K562 (cell line): ENCODE data around the gene CDC25B. TPM values are rescaled to one million over a fixed set of nuclear protein-coding genes. Genes with fewer than 3 reads are reported as not detected.

Source experiments
- ARHGAP35 ChIP-seq: fragments of 450-650 bp; IDR thresholded peaks from 2 replicates; pipeline ENCODE4 v1.6.1; 2018; ENCODE audit not compliant: partially characterized antibody
- ATF2 ChIP-seq: sonication (generic); formaldehyde crosslinking; IDR thresholded peaks from 2 replicates; pipeline ENCODE4 v1.8.1; 2022; ENCODE audit warnings: missing genetic modification reagents
- ATF6 ChIP-seq: sonication (generic); formaldehyde crosslinking; IDR thresholded peaks from 2 replicates; pipeline ENCODE4 v1.4.0; 2020; ENCODE audit warnings: mild to moderate bottlenecking, missing genetic modification reagents
- CCNT2 ChIP-seq: IDR thresholded peaks from 2 replicates; pipeline ENCODE4 v1.6.1; 2011; ENCODE audit warnings: borderline replicate concordance, low read depth, mild to moderate bottlenecking, moderate library complexity, mixed read lengths, low read length; ENCODE audit not compliant: insufficient read length; ENCODE audit errors: extremely low read depth
- ETV6 ChIP-seq, 3 experiments: fragments of 150-350 bp in 1 of 3; sonication (generic) in 1 of 3; formaldehyde crosslinking in 1 of 3; IDR thresholded peaks; 2 replicates each; pipeline versions ENCODE4 v1.6.1 to v1.8.0; 2014 to 2022; ENCODE audit warnings: borderline replicate concordance in 2 of 3, low read depth in 2 of 3, antibody characterized with exemption in 1 of 3, low read length in 1 of 3, mild to moderate bottlenecking in 1 of 3, missing genetic modification reagents in 1 of 3
- MEIS2 ChIP-seq: fragments of 450-650 bp; IDR thresholded peaks from 2 replicates; pipeline ENCODE4 v1.6.1; 2014; ENCODE audit warnings: mild to moderate bottlenecking; ENCODE audit not compliant: partially characterized antibody
- MYC ChIP-seq, 2 experiments: fragments of 250-450 bp in 1 of 2; sonication (Bioruptor Pico) in 1 of 2; IDR thresholded peaks; 2 replicates each; pipeline versions ENCODE4 v1.5.1 to v1.6.1; 2012 to 2021; ENCODE audit warnings: low read depth in 2 of 2, borderline replicate concordance in 1 of 2, improper control_type of control experiment in 1 of 2, low read length in 1 of 2, mild to moderate bottlenecking in 1 of 2, moderate library complexity in 1 of 2
- NFATC3 ChIP-seq: fragments of 450-650 bp; IDR thresholded peaks from 2 replicates; pipeline ENCODE4 v1.6.1; 2017; ENCODE audit warnings: mild to moderate bottlenecking
- NR2C1 ChIP-seq, 2 experiments: fragments of 450-650 bp; IDR thresholded peaks; 2 replicates each; pipeline ENCODE4 v1.6.1; 2017; ENCODE audit warnings: mild to moderate bottlenecking in 2 of 2, antibody characterized with exemption in 1 of 2, inconsistent platforms in 1 of 2, missing compliant biosample characterization in 1 of 2, missing genetic modification characterization in 1 of 2
- NR2C2 ChIP-seq, 2 experiments: fragments of 200-800 bp in 1 of 2; sonication (Bioruptor generic) in 1 of 2; sonication (generic) in 1 of 2; formaldehyde crosslinking in 1 of 2; IDR thresholded peaks; 2 replicates each; pipeline versions ENCODE4 v1.6.1 to v1.8.0; 2016 to 2022; ENCODE audit warnings: mild to moderate bottlenecking in 1 of 2, missing compliant biosample characterization in 1 of 2, missing genetic modification characterization in 1 of 2, missing genetic modification reagents in 1 of 2
- RBFOX2 ChIP-seq: fragments of 200-400 bp; formaldehyde crosslinking; IDR thresholded peaks from 2 replicates; pipeline ENCODE4 v1.6.1; 2017; ENCODE audit warnings: low read depth, mild to moderate bottlenecking, low read length, moderate library complexity
- SAFB ChIP-seq: fragments of 200-400 bp; formaldehyde crosslinking; IDR thresholded peaks from 2 replicates; pipeline ENCODE4 v1.6.1; 2017; ENCODE audit warnings: low read depth, low read length, borderline replicate concordance
- ZBTB49 ChIP-seq: sonication (generic); formaldehyde crosslinking; IDR thresholded peaks from 2 replicates; pipeline ENCODE4 v1.8.0; 2022; ENCODE audit warnings: missing genetic modification reagents, mild to moderate bottlenecking, borderline replicate concordance
- ZNF347 ChIP-seq: fragments of 450-650 bp; formaldehyde crosslinking; IDR thresholded peaks from 2 replicates; pipeline ENCODE4 v1.4.0; 2020; ENCODE audit warnings: low read depth, mild to moderate bottlenecking, moderate library complexity
- ZNF584 ChIP-seq: fragments of 200-800 bp; sonication (Bioruptor generic); IDR thresholded peaks from 2 replicates; pipeline ENCODE4 v1.6.1; 2016; ENCODE audit warnings: low read depth, mild to moderate bottlenecking, missing genetic modification characterization, missing compliant biosample characterization
- ZNF668 ChIP-seq: fragments of 250-450 bp; sonication (Bioruptor Pico); IDR thresholded peaks from 2 replicates; pipeline ENCODE4 v1.8.0; 2022; ENCODE audit warnings: mild to moderate bottlenecking, inconsistent platforms
- ZNF717 ChIP-seq: fragments of 250-450 bp; sonication (Bioruptor Pico); IDR thresholded peaks from 2 replicates; pipeline ENCODE4 v1.5.0; 2021
- polyA plus RNA-seq, 8 experiments: library from polyadenylated mRNA; depleted of rRNA in 4 of 8; stranded (reverse) in 5 of 8; unstranded in 3 of 8; fragments of >200 nt; fragmentation: Nextera tagmentation in 2 of 8; fragmentation: Illumina TruSeq in 1 of 8; extraction: Ambion mirVana in 2 of 8; extraction: Trizol in 1 of 8; gene quantifications; 2 replicates each; pipeline versions ENCODE4 v1.2.1 to v1.2.3, GENCODE V29; 2011 to 2014; ENCODE audit warnings: inconsistent platforms in 1 of 8, missing spikeins in 1 of 8
- total RNA-seq, 7 experiments: library from RNA; depleted of rRNA in 6 of 7; stranded (reverse); fragments of >200 nt in 6 of 7; fragmentation: Illumina TruSeq in 2 of 7; extraction: Trizol in 2 of 7; gene quantifications; 2 replicates each; pipeline versions ENCODE4 v1.2.1 to v1.2.3, GENCODE V29; 2011 to 2021; ENCODE audit warnings: low replicate concordance in 1 of 7
- TF ChIP-seq, protein P1 (sequence below): sonication (generic); formaldehyde crosslinking; IDR thresholded peaks from 2 replicates; pipeline ENCODE4 v1.9.0; 2022; ENCODE audit warnings: mild to moderate bottlenecking, missing genetic modification reagents

CDC25B gene
- total and polyA plus RNA-seq, 9 of the 15 experiments (the other 6 are each of a cell fraction or from before 2014, with no cell fraction given) = 2.3 to 35.7 (median 9.5) TPM

GRCh38 chr20:3820048-3820900 lies 24.2 kb downstream of the CDC25B start, which contains the start of gene AP5S1 (continued):
- TF ChIP-seq ATF6 (peak; percentile 92; the same call in 1 of the 2 replicates), ZNF717 (CRISPR knock-in tag) (no peak), ZNF668 (CRISPR knock-in tag) (0 out of 2 replicates have a peak, but pooled peaks have one; percentile 31), CCNT2 (peak; percentile 76), SAFB (0 out of 2 replicates have a peak, but pooled peaks have one; percentile 42), NR2C2 (CRISPR knock-in tag; IDR thresholded peaks at IDR 0.05) (peak; percentile 93), NR2C2 (tag; IDR thresholded peaks at IDR 0.05) (peak; percentile 98), MEIS2 (peak; percentile 52), ATF2 (CRISPR knock-in tag) (peak; percentile 95), MYC (IDR thresholded peaks at IDR 0.05; ENCODE audit: low read depth, low read length) (peak; percentile 74), MYC (CRISPR knock-in tag; IDR thresholded peaks at IDR 0.05; ENCODE audit: borderline replicate concordance, low read depth) (no peak), NFATC3 (no peak), ARHGAP35 (no peak), ETV6 (IDR thresholded peaks at IDR 0.05; ENCODE audit: borderline replicate concordance in 1 of 2, low read depth in 2 of 2, low read length in 1 of 2) (no peak), ETV6 (CRISPR knock-in tag; IDR thresholded peaks at IDR 0.05; ENCODE audit: borderline replicate concordance) (peak; percentile 79; the same call in 1 of the 2 replicates), RBFOX2 (peak; percentile 93), ZBTB49 (CRISPR knock-in tag) (0 out of 2 replicates have a peak, but pooled peaks have one; percentile 17), ZNF584 (peak; percentile 77; the same call in 1 of the 2 replicates), ZNF347 (CRISPR knock-in tag) (no peak), NR2C1 (IDR thresholded peaks at IDR 0.05) (peak; percentile 93), NR2C1 (tag; IDR thresholded peaks at IDR 0.05) (peak; percentile 96)
- TF ChIP-seq, protein P1, sequence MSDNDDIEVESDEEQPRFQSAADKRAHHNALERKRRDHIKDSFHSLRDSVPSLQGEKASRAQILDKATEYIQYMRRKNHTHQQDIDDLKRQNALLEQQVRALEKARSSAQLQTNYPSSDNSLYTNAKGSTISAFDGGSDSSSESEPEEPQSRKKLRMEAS (CRISPR knock-in tag) = peak; percentile 85
